GM12891 (cell line): ENCODE measurements around the gene CETN1.

Experiments used
- POLR2A ChIP-seq: IDR thresholded peaks from 2 replicates; pipeline ENCODE4 v1.6.1; 2011; ENCODE audit warnings: low read depth, low read length, control low read depth
- POLR2AphosphoS5 ChIP-seq: IDR thresholded peaks from 2 replicates; pipeline ENCODE4 v1.6.1; 2011; ENCODE audit warnings: low read depth, low read length, control low read depth
- TAF1 ChIP-seq: IDR thresholded peaks from 2 replicates; pipeline ENCODE4 v1.6.1; 2011; ENCODE audit warnings: low read depth, low read length, control low read depth

DNA sequence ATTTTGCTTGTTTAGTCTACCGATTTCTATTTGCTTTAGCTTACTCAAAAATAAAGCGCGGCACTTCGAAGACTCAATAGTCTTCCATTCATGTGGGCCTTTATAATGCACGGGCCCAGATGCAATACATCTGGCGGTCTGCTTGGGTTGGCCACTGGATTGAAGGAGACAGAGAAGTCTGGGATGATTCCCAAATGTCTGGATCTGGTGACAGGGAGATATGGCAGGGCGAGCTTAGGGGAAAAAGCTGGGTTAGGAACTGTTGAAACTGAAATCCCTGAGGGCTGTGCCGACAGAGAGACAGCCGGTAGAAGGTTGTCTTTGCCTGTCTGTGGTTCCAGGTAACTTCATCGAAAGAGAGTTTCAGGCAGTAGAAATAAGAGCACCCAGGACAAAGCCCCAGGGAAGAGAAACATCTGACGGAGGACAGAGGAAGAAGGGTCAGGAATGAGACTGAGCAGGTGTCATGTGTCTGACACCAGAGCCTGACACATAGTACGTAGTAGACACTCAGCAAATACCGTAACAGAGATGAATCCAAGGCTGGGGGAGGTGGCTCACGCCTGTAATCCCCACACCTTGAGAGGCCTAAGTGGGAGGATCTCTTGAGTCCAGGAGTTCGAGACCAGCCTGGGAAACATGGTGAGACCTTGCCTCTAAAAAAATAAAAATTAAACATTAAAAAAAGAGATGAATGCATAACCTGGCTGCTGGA is 30.2 kb downstream of the CETN1 start:
- TF ChIP-seq POLR2A: no peak
- no peak for TF ChIP-seq POLR2AphosphoS5
- no peak for TF ChIP-seq TAF1
